CD4-positive, CD25-positive, alpha-beta regulatory T cell (primary cell): Measurements from ENCODE around the gene MARF1. TPM values are rescaled to one million over a fixed set of nuclear protein-coding genes. Genes with fewer than 3 reads are reported as not detected.
"Not testable (repeated sequence)": the region's sequence is repeated elsewhere in the genome, so short reads cannot be mapped to it uniquely, and the experiment has no call there.

Source experiments
- ATAC-seq, 2 donors: fragments of 150-1000 bp; cut with Tn5 transposase; one replicate each; pipeline ENCODE4 v1.10.0; 2021; ENCODE audit warnings: low read depth in 2 of 2, moderate number of reproducible peaks in 2 of 2, moderate library complexity in 1 of 2
- DNase-seq, 3 donors: peaks; one replicate each; pipeline versions ENCODE4 v3.0.0 to v3.0.0-alpha.2; 2012 to 2022; ENCODE audit warnings: mixed read lengths in 1 of 3
- H3K27ac ChIP-seq: one replicate; pipeline ENCODE4 v1.7.0; 2013; ENCODE audit warnings: mild to moderate bottlenecking, low read length; ENCODE audit not compliant: insufficient read depth, poor library complexity, severe bottlenecking
- H3K27me3 ChIP-seq: one replicate; pipeline ENCODE4 v1.7.0; 2013; ENCODE audit warnings: low read length; ENCODE audit not compliant: control insufficient read depth, insufficient read depth
- H3K36me3 ChIP-seq: one replicate; pipeline ENCODE4 v1.7.0; 2013; ENCODE audit warnings: mild to moderate bottlenecking, low read length, moderate library complexity; ENCODE audit not compliant: control insufficient read depth, insufficient read depth
- H3K4me1 ChIP-seq: 2 replicates; pipeline ENCODE4 v1.7.0; 2013; ENCODE audit warnings: mild to moderate bottlenecking, low read length; ENCODE audit not compliant: insufficient read depth, control insufficient read depth, poor library complexity, severe bottlenecking
- H3K4me3 ChIP-seq: one replicate; pipeline ENCODE4 v1.7.0; 2013; ENCODE audit warnings: low read depth, mild to moderate bottlenecking, low read length, moderate library complexity
- H3K9me3 ChIP-seq, 2 experiments: 1 replicate in 1 of 2; 2 replicates in 1 of 2; pipeline ENCODE4 v1.7.0; 2013; ENCODE audit warnings: low read length in 2 of 2, mild to moderate bottlenecking in 1 of 2, moderate library complexity in 1 of 2; ENCODE audit not compliant: control insufficient read depth in 2 of 2
- H3K27ac Mint-ChIP-seq, 3 donors: one replicate each; pipeline ENCODE4 v1.8.0; 2020 to 2022; ENCODE audit warnings: mild to moderate bottlenecking in 3 of 3, mixed read lengths in 3 of 3, moderate library complexity in 2 of 3
- H3K27me3 Mint-ChIP-seq: one replicate; pipeline ENCODE4 v1.8.0; 2022; ENCODE audit warnings: mild to moderate bottlenecking, mixed read lengths
- H3K36me3 Mint-ChIP-seq: one replicate; pipeline ENCODE4 v1.8.0; 2020; ENCODE audit warnings: mixed read lengths
- H3K4me1 Mint-ChIP-seq, 4 donors: one replicate each; pipeline ENCODE4 v1.8.0; 2020 to 2022; ENCODE audit warnings: mixed read lengths in 4 of 4, mild to moderate bottlenecking in 1 of 4
- H3K4me3 Mint-ChIP-seq, 4 donors: one replicate each; pipeline ENCODE4 v1.8.0; 2020 to 2022; ENCODE audit warnings: mild to moderate bottlenecking in 4 of 4, mixed read lengths in 4 of 4, moderate library complexity in 3 of 4
- H3K9me3 Mint-ChIP-seq, 7 donors: one replicate each; pipeline ENCODE4 v1.8.0; 2020 to 2022; ENCODE audit warnings: mixed read lengths in 7 of 7, mild to moderate bottlenecking in 3 of 7, moderate library complexity in 2 of 7
- polyA plus RNA-seq, 4 donors: library from polyadenylated mRNA; unstranded; fragments of 300-500 nt; fragmentation: Illumina TruSeq; gene quantifications; one replicate each; pipeline ENCODE4 v1.2.3, GENCODE V29; 2021
- total RNA-seq: library from RNA; stranded (reverse); gene quantifications from one replicate; pipeline ENCODE4 v1.2.3, GENCODE V29; 2022

The MARF1 gene
- total and polyA plus RNA-seq, 5 donors from 2014 or later = 13.7 to 208 (median 17.7) TPM

DNA sequence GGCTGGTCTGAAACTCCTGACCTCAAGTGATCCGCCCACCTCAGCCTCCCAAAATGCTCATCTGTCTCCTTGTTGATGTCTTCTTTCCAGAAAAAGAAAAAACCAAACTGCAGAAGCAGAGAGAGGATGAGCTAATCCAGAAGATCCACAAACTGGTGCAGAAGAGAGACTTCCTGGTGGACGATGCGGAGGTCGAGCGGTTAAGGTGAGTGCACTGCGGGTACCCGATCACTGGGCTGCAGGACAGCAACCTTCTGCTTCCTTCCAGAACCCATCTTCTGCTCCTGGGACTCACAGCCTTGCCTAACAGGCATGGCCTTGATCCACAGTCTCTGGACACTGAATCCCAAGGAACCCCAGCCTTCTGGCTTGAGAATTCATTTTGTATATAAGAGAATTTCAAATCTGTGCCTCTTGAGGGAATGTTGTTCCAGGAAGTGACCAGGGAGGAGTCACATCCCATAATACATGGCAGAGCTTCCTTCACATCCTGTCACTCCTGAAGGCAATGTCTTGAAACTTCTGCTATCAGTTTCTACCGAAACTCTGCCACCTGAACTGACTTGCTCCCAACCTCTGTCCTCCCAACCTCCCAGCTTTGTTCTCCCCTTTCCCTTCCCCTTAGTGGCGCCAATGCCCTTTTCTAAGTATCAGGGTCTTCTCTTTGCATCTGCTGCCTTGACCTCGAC is 61.7 kb downstream of the MARF1 start:
- Mint-ChIP-seq H3K27ac (peak overlapping the region in 1 of 3 donors; percentile 63), H3K36me3 (peaks cover 17% of the 10 kb centered on the region), H3K4me1 (peaks cover 4 to 11% (median 4%) of the 10 kb centered on the region in 4 donors), H3K27me3 (no peaks in the 10 kb centered on the region), H3K4me3 (no peak overlapping the region), H3K9me3 (peaks cover 0 to 9% (median 1%) of the 10 kb centered on the region in 7 donors)
- DNase-seq (no peak), ATAC-seq (no peak)
- Histone ChIP-seq H3K27me3 (no peaks in the 10 kb centered on the region), H3K4me1 (no peaks in the 10 kb centered on the region), H3K4me3 (no peak overlapping the region), H3K9me3 (peaks cover 4 to 7% of the 10 kb centered on the region in 2 experiments), H3K36me3 (no peaks in the 10 kb centered on the region), H3K27ac (no peak overlapping the region)

DNA sequence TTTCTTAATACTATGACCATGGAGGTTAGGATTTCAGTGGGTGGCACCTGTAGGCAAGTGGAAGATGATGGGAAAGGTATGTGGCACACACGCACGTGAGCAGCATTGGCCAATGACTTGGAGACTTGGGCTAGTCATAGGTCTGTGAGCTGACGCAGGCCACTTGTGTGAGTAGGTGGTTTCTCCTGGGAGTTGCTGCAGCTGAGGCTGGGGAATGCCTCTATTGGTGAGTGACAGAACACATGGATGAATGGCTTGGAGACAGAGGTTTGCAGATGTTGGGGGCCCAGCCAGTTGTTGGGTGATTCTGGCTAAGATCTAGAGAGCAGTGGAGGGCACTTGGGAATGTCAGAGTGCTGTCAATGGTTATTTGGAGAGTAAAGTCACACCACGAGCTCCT is 64.1 kb downstream of the MARF1 start:
- ATAC-seq (no peak), DNase-seq (no peak)
- H3K9me3 ChIP-seq = no peaks in the 10 kb centered on the region
- no peaks in the 10 kb centered on the region for H3K36me3 ChIP-seq
- no peak overlapping the region for H3K4me3 Mint-ChIP-seq
- no peak overlapping the region for H3K27ac ChIP-seq
- H3K9me3 Mint-ChIP-seq = no peaks in the 10 kb centered on the region
- no peaks in the 10 kb centered on the region for H3K27me3 ChIP-seq
- peak overlapping the region in 1 of 3 donors; percentile 5 for H3K27ac Mint-ChIP-seq
- no peak overlapping the region for H3K4me3 ChIP-seq
- peaks cover 0 to 8% (median 6%) of the 10 kb centered on the region in 4 donors for H3K4me1 Mint-ChIP-seq
- no peaks in the 10 kb centered on the region for H3K27me3 Mint-ChIP-seq
- H3K36me3 Mint-ChIP-seq = peaks cover 10% of the 10 kb centered on the region
- H3K4me1 ChIP-seq = no peaks in the 10 kb centered on the region

DNA sequence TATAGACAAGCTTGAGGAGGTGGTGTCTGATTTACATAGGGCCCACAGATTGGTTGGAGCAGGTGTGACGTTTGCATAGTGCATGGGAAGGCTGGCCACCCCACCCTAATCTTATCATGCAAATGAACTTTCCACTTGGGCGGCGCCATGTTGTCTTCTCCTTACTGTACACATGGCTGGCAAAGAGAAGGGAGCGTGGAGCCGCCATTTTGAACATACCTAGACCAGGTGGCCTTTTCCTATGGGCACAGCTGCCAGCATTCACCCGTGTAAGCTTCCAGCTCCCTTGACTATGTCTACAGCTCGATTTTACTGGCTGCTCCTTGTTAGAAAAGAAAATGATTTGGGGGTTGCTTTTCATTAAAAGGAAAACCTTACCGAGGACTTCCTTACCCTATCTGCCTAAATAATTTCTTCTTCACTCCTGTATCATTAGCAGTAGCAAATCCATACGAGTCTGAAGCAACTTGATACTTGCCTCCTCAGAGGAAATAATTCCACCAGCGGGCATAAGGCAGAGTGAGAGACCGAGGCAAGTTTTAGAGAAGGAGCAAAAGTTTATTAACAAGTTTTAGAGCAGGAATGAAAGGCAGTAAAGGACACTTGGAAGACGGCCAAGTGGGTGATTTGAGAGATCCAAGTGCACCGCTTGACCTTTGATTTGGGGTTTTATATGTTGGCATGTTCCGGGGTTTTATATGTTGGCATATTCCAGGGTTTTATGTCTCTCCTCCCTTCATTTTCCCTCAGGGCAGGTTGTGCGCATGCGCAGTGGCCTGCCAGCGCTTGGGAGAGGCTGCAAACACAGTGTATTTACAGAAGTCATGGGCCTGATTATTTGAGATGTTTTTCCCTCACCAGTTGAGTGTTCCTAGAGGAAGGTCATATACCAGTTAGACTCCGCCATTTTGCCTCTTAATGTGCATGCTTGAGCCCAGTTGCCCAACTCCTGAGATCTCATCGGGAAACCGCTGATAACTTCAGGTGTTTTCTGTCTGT is 65.7 kb downstream of the MARF1 start:
- H3K36me3 Mint-ChIP-seq = peaks cover 10% of the 10 kb centered on the region
- Histone ChIP-seq H3K27ac (no peak overlapping the region), H3K9me3 (no peaks in the 10 kb centered on the region), H3K27me3 (no peaks in the 10 kb centered on the region), H3K36me3 (no peaks in the 10 kb centered on the region), H3K4me3 (no peak overlapping the region), H3K4me1 (no peaks in the 10 kb centered on the region)
- ATAC-seq (no peak), DNase-seq (no peak)
- peaks cover 0 to 1% (median 0%) of the 10 kb centered on the region in 7 donors for H3K9me3 Mint-ChIP-seq
- no peaks in the 10 kb centered on the region for H3K27me3 Mint-ChIP-seq
- H3K27ac Mint-ChIP-seq = peak overlapping the region in 1 of 3 donors; percentile 1
- no peak overlapping the region for H3K4me3 Mint-ChIP-seq
- H3K4me1 Mint-ChIP-seq = peaks cover 0 to 9% (median 6%) of the 10 kb centered on the region in 4 donors

DNA sequence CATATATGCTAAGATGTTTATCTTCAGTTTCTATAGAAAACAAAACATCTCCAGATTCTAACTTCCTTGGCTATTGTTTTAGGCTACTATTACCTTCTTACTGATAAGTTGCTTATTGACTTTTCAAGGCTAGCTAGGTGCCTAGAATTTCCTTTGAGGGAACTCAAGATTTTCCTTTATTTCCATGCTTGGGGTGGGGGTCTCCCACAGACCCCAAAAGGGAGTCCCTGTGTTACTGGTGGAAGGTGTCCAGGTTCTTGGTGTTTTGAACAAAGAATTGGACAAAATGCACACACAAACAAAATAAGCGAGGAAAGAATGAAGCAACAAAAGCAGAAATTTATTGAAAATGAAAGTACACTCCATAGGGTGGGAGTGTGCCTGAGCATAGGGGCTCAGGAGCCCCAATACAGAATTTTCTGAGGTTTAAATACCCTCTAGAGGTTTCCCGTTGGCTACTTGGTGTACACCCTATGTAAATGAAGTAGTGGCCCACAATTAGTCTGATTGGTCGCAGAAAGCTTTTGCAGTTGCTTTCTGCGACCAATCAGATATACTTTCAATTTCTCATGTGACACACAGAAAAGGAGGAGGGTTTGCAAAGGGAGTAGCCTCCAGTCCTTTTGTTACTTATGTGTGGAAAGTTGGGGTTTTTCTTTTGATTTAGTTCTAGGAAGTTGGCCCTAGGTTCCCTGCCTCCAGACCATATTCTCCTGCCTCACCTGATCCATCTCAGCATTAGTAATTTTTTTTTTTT is 67.5 kb downstream of the MARF1 start:
- no peaks in the 10 kb centered on the region for H3K4me1 ChIP-seq
- peaks cover 0 to 1% (median 0%) of the 10 kb centered on the region in 7 donors for H3K9me3 Mint-ChIP-seq
- no peaks in the 10 kb centered on the region for H3K27me3 Mint-ChIP-seq
- no peaks in the 10 kb centered on the region for H3K36me3 ChIP-seq
- peaks cover 0 to 6% (median 1%) of the 10 kb centered on the region in 4 donors for H3K4me1 Mint-ChIP-seq
- no peak overlapping the region for H3K4me3 ChIP-seq
- DNase-seq (no peak), ATAC-seq (no peak)
- no peak overlapping the region for H3K27ac ChIP-seq
- H3K4me3 Mint-ChIP-seq = no peak overlapping the region
- peaks cover 6% of the 10 kb centered on the region for H3K36me3 Mint-ChIP-seq
- peak overlapping the region in 2 of 3 donors; percentile 13 to 38 for H3K27ac Mint-ChIP-seq
- H3K9me3 ChIP-seq = no peaks in the 10 kb centered on the region
- no peaks in the 10 kb centered on the region for H3K27me3 ChIP-seq

DNA sequence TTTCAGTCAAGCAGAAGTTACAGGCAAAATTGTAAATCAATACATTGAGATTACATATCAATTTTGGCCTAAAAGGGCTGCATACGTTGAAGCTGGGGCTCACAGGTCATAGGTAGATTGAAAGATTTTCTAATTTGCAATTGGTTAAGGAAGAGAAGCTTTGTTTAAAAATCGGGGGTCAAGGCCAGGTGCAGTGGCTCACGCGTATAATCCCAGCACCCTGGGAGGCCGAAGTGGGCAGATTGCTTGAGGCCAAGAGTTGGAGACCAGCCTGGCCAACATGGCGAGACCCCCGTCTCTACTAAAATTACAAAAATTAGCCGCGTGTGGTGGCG is 68.4 kb downstream of the MARF1 start:
- Mint-ChIP-seq H3K9me3 (peaks cover 0 to 1% (median 0%) of the 10 kb centered on the region in 7 donors), H3K36me3 (peaks cover 7% of the 10 kb centered on the region), H3K4me3 (no peak overlapping the region), H3K27ac (peak overlapping the region in 1 of 3 donors; percentile 47), H3K4me1 (peaks cover 0 to 6% (median 1%) of the 10 kb centered on the region in 4 donors), H3K27me3 (no peaks in the 10 kb centered on the region)
- no peak overlapping the region for H3K4me3 ChIP-seq
- no peaks in the 10 kb centered on the region for H3K9me3 ChIP-seq
- DNase-seq = no peak
- H3K27ac ChIP-seq = no peak overlapping the region
- H3K4me1 ChIP-seq = no peaks in the 10 kb centered on the region
- H3K27me3 ChIP-seq = no peaks in the 10 kb centered on the region
- no peak for ATAC-seq
- no peaks in the 10 kb centered on the region for H3K36me3 ChIP-seq

DNA sequence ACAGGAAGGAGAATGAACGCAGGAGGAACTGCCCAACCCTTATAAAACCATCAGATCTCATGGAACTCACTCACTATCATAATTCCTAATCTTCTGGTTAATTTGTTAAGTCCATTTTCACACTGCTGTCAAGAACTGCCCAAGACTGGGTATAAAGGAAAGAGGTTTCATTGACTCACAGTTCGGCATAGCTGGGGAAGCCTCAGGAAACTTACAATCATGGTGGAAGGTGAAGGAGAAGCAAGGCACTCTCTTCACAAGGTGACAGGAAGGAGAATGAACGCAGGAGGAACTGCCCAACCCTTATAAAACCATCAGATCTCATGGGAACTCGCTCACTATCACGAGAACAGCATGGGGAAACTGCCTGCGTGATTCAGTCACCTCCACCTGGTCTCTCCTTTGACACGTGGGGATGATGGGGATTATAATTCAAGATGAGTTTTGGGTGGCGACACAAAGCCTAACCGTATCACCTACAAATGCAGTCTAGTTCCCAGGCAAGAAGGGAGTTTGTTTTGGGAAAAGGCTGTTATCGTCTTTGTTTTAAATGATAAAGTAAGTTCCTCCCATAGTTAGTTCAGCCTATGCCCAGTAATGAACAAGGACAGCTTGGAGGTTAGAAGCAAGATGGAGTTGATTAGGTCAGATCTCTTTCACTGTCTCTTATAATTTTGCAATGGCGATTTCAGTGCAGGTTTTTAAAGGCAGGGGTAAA is 68.9 kb downstream of the MARF1 start:
- DNase-seq, H3K9me3 ChIP-seq, H3K27ac Mint-ChIP-seq, H3K36me3 ChIP-seq, H3K4me1 ChIP-seq, H3K4me1 Mint-ChIP-seq, ATAC-seq, H3K27ac ChIP-seq, H3K27me3 ChIP-seq, H3K9me3 Mint-ChIP-seq, H3K4me3 ChIP-seq, H3K4me3 Mint-ChIP-seq, H3K27me3 Mint-ChIP-seq: not testable (repeated sequence)
- peaks cover 12% of the 10 kb centered on the region for H3K36me3 Mint-ChIP-seq
